A549 (cell line): Measurements from ENCODE around the gene RCBTB2. TPM values are rescaled to one million over a fixed set of nuclear protein-coding genes. Genes with fewer than 3 reads are reported as not detected.

Experiments used
- ATAC-seq, 2 experiments: fragments of 200-7000 bp in 1 of 2; fragments of >200 bp in 1 of 2; cut with Nextera tagmentation in 1 of 2; cut with Tn5 transposase in 1 of 2; 3 replicates each; pipeline versions ENCODE4 v1.8.0 to v1.9.1; 2018 to 2020; ENCODE audit warnings: mild to moderate bottlenecking in 1 of 2, moderate library complexity in 1 of 2
- CTCF ChIA-PET: fragments of 300-600 bp; sonication (Branson Sonifier 250); formaldehyde crosslinking; extraction: SDS; loops from one replicate; lab custom pipeline; 2021; ENCODE audit warnings: antibody characterized with exemption, inconsistent platforms; lab: Yijun Ruan, JAX
- POLR2A ChIA-PET: fragments of 350-600 bp; formaldehyde crosslinking; extraction: SDS; loops from one replicate; lab custom pipeline; 2021; ENCODE audit warnings: antibody characterized with exemption, inconsistent platforms; lab: Yijun Ruan, JAX
- DNase-seq, 2 experiments: peaks; one replicate each; pipeline versions ENCODE4 v3.0.0 to v3.0.0-alpha.2; 2011 to 2016; ENCODE audit warnings: low read depth in 1 of 2, low spot score in 1 of 2
- FAIRE-seq: peaks from 2 replicates; lab custom pipeline; 2011; peaks lifted over from hg19 to GRCh38; lab: Jason Lieb, UNC
- H3K27ac ChIP-seq, 2 experiments: fragments of >200 bp; sonication (Bioruptor Twin); formaldehyde crosslinking; 3 replicates each; pipeline ENCODE4 v1.5.1; 2016 to 2017
- H3K4me1 ChIP-seq: fragments of >200 bp; sonication (Bioruptor Twin); formaldehyde crosslinking; 3 replicates; pipeline ENCODE4 v1.6.1; 2016
- H3K4me2 ChIP-seq: fragments of >200 bp; sonication (Bioruptor Twin); formaldehyde crosslinking; 3 replicates; pipeline ENCODE4 v1.6.1; 2016
- H3K4me3 ChIP-seq: fragments of >200 bp; sonication (Bioruptor Twin); formaldehyde crosslinking; 3 replicates; pipeline ENCODE4 v1.5.1; 2016
- H3K9me3 ChIP-seq: fragments of >200 bp; sonication (Bioruptor Twin); formaldehyde crosslinking; 3 replicates; pipeline ENCODE4 v1.6.1; 2016
- CBX2 ChIP-seq: fragments of 200-600 bp; sonication (generic); IDR thresholded peaks from 2 replicates; pipeline ENCODE4 v1.6.1; 2016; ENCODE audit warnings: low read depth, mild to moderate bottlenecking, borderline replicate concordance
- CBX8 ChIP-seq: fragments of 200-600 bp; sonication (generic); IDR thresholded peaks from 2 replicates; pipeline ENCODE4 v1.6.1; 2016
- CTCF ChIP-seq: fragments of >200 bp; sonication (Bioruptor Twin); formaldehyde crosslinking; IDR thresholded peaks from 3 replicates; pipeline ENCODE4 v1.5.1; 2016
- EHMT2 ChIP-seq: fragments of 200-600 bp; sonication (generic); IDR thresholded peaks from 2 replicates; pipeline ENCODE4 v1.6.1; 2016; ENCODE audit warnings: antibody characterized with exemption, low read depth, mild to moderate bottlenecking, moderate library complexity
- EP300 ChIP-seq, 2 experiments: fragments of >200 bp; sonication (Bioruptor Twin); formaldehyde crosslinking; IDR thresholded peaks; 2 replicates in 1 of 2; 3 replicates in 1 of 2; pipeline ENCODE4 v1.6.1; 2016 to 2017
- GATA3 ChIP-seq: IDR thresholded peaks from 2 replicates; pipeline ENCODE4 v1.6.1; 2012; ENCODE audit warnings: borderline replicate concordance
- HEYL ChIP-seq: fragments of 250-450 bp; sonication (Bioruptor Pico); IDR thresholded peaks from 2 replicates; pipeline ENCODE4 v1.8.0; 2021; ENCODE audit warnings: mild to moderate bottlenecking, moderate library complexity
- HOXA7 ChIP-seq: fragments of 250-450 bp; sonication (Bioruptor Pico); IDR thresholded peaks from 2 replicates; pipeline ENCODE4 v1.5.0; 2020; ENCODE audit warnings: mild to moderate bottlenecking, moderate library complexity
- JUN ChIP-seq, 2 experiments: fragments of >200 bp; sonication (Bioruptor Twin); formaldehyde crosslinking; IDR thresholded peaks; 2 replicates in 1 of 2; 3 replicates in 1 of 2; pipeline ENCODE4 v1.6.1; 2016 to 2017
- KDM1A ChIP-seq: fragments of 200-600 bp; sonication (generic); IDR thresholded peaks from 2 replicates; pipeline ENCODE4 v1.6.1; 2016; ENCODE audit warnings: low read depth, mild to moderate bottlenecking
- MAZ ChIP-seq: fragments of 150-350 bp; IDR thresholded peaks from 2 replicates; pipeline ENCODE4 v1.6.1; 2014; ENCODE audit warnings: antibody characterized with exemption, low read depth, low read length, borderline replicate concordance
- NPAS2 ChIP-seq: fragments of 250-450 bp; sonication (Bioruptor Pico); IDR thresholded peaks from 2 replicates; pipeline ENCODE4 v1.8.0; 2022; ENCODE audit warnings: mild to moderate bottlenecking, moderate library complexity, borderline replicate concordance
- POLR2AphosphoS2 ChIP-seq: conservative IDR thresholded peaks from 2 replicates; pipeline ENCODE4 v1.6.1; 2012; ENCODE audit warnings: low read length, improper control_type of control experiment, inconsistent platforms
- RAD21 ChIP-seq, 2 experiments: fragments of >200 bp in 1 of 2; sonication (Bioruptor Twin) in 1 of 2; formaldehyde crosslinking in 1 of 2; IDR thresholded peaks in 1 of 2; conservative IDR thresholded peaks in 1 of 2; 2 replicates in 1 of 2; 3 replicates in 1 of 2; pipeline ENCODE4 v1.6.1; 2012 to 2018; ENCODE audit warnings: inconsistent platforms in 1 of 2
- RARB ChIP-seq: fragments of 250-450 bp; sonication (Bioruptor Pico); IDR thresholded peaks from 2 replicates; pipeline ENCODE4 v1.8.0; 2021; ENCODE audit warnings: mild to moderate bottlenecking, moderate library complexity
- RNF2 ChIP-seq: fragments of 200-600 bp; sonication (generic); IDR thresholded peaks from 2 replicates; pipeline ENCODE4 v1.6.1; 2016; ENCODE audit warnings: low read depth, mild to moderate bottlenecking, antibody characterized with exemption, moderate library complexity, borderline replicate concordance
- TP53 ChIP-seq: fragments of 250-450 bp; sonication (Bioruptor Pico); IDR thresholded peaks from 2 replicates; pipeline ENCODE4 v1.5.0; 2021; ENCODE audit warnings: mild to moderate bottlenecking, moderate library complexity
- ZC3H11A ChIP-seq: fragments of 450-650 bp; IDR thresholded peaks from 2 replicates; pipeline ENCODE4 v1.6.1; 2014; ENCODE audit warnings: antibody characterized with exemption, mild to moderate bottlenecking
- WGBS: methylation state at CpG from one replicate; pipeline ENCODE4 v1.1.6; 2017; ENCODE audit errors: missing lambda C conversion rate; 5-methylcytosine and 5-hydroxymethylcytosine counted together
- polyA plus RNA-seq, 4 experiments: library from polyadenylated mRNA; depleted of rRNA in 3 of 4; stranded (reverse); fragments of >200 nt; fragmentation: RNase III in 1 of 4; extraction: RNeasy Plus Mini Kit Qiagen cat#74134 plus additional on column Dnase treatment in 1 of 4; gene quantifications; 2 replicates in 3 of 4; 3 replicates in 1 of 4; pipeline ENCODE4 v1.2.3, GENCODE V29; 2011 to 2017
- TF ChIP-seq, protein P1 (sequence below): IDR thresholded peaks from 2 replicates; pipeline ENCODE4 v1.6.1; 2012
- TF ChIP-seq, protein P2 (sequence below): fragments of 250-450 bp; sonication (Bioruptor Pico); IDR thresholded peaks from 2 replicates; pipeline ENCODE4 v1.5.0; 2021; ENCODE audit warnings: mild to moderate bottlenecking, moderate library complexity, borderline replicate concordance

RCBTB2 gene
- polyA plus RNA-seq, 2 of the 4 experiments (the other 2 are of a cell fraction): 1.1 to 2.0 TPM

- TF ChIP-seq JUN (IDR thresholded peaks at IDR 0.05): no peak
- TF ChIP-seq KDM1A: no peak
- TF ChIP-seq RNF2: no peak
- TF ChIP-seq NPAS2: no peak
Measured at GRCh38 chr13:48579165-48579918, 46.5 kb upstream of the RCBTB2 start (continued).

DNA sequence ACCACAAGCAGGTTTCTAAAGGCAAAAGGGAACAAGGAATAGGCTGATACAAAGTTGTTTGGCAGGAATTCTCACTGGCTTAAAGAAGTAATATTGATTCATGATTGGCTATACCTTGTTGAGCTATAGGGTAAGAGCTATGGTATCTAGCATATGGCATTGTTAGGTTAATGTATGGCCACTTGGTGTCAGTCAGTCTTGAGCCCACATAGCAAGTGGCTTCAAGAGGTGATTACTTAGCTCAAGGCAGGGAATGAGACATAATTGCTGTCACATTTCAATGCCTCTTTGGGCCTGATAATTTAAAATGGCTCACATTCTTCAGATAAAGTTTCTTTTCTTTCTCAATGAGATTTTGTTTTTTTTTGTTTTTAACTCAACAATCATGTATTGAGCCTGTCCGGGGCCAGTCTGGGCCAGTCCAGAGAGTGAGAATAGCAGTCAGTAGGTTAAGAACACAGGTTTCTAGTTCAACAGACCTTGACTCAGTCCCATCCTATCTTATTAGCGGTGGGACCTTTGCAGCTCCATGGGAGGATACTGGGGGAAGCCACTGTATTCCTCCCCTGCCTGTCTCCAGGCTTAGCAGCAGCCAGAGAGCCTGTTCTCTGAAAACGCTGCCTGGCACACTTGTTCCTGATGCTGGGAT, 45.8 kb upstream of the RCBTB2 start:
- FAIRE-seq: no peak
- Histone ChIP-seq H3K4me1 (no peaks in the 10 kb centered on the region), H3K4me3 (no peak overlapping the region), H3K4me2 (no peak overlapping the region), H3K9me3 (no peaks in the 10 kb centered on the region), H3K27ac (no peak overlapping the region)
- DNase-seq: no peak
- no peak for ATAC-seq
- 89% methylated on average over 2 of the region's 3 CpGs for WGBS
- CTCF ChIA-PET: interaction anchor here (1.0 to 4.9 kb wide), 9 partner anchors 9 to 452 kb away, joined by 3 to 56 read pairs (median 3); no protein-coding TSS in a partner anchor
- TF ChIP-seq, protein P1, sequence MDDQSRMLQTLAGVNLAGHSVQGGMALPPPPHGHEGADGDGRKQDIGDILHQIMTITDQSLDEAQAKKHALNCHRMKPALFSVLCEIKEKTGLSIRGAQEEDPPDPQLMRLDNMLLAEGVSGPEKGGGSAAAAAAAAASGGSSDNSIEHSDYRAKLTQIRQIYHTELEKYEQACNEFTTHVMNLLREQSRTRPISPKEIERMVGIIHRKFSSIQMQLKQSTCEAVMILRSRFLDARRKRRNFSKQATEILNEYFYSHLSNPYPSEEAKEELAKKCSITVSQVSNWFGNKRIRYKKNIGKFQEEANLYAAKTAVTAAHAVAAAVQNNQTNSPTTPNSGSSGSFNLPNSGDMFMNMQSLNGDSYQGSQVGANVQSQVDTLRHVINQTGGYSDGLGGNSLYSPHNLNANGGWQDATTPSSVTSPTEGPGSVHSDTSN: no peak
- TF ChIP-seq TP53 (CRISPR knock-in tag) (no peak), RAD21 (conservative IDR thresholded peaks at IDR 0.05 in 1 of 2, IDR thresholded peaks at IDR 0.05 in 1 of 2) (no peak), HOXA7 (no peak), MAZ (no peak), HEYL (no peak), ZC3H11A (no peak), EHMT2 (no peak), RARB (CRISPR knock-in tag) (no peak), GATA3 (no peak), CBX2 (no peak), POLR2AphosphoS2 (no peak), CBX8 (no peak), EP300 (IDR thresholded peaks at IDR 0.05) (no peak), CTCF (no peak)
- TF ChIP-seq, protein P2, sequence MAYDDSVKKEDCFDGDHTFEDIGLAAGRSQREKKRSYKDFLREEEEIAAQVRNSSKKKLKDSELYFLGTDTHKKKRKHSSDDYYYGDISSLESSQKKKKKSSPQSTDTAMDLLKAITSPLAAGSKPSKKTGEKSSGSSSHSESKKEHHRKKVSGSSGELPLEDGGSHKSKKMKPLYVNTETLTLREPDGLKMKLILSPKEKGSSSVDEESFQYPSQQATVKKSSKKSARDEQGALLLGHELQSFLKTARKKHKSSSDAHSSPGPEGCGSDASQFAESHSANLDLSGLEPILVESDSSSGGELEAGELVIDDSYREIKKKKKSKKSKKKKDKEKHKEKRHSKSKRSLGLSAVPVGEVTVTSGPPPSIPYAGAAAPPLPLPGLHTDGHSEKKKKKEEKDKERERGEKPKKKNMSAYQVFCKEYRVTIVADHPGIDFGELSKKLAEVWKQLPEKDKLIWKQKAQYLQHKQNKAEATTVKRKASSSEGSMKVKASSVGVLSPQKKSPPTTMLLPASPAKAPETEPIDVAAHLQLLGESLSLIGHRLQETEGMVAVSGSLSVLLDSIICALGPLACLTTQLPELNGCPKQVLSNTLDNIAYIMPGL (CRISPR knock-in tag): no peak
- POLR2A ChIA-PET: no interaction called here
